Medulla oblongata (tissue), 1 donor: ENCODE data around the gene FOXJ2.
"Not testable (repeated sequence)": the region's sequence is repeated elsewhere in the genome, so short reads cannot be mapped to it uniquely, and the experiment has no call there.

ENCODE experiments used
- DNase-seq: peaks from one replicate; pipeline ENCODE4 v3.0.0-alpha.2; 2015; ENCODE audit errors: extremely low spot score

The FOXJ2 gene

DNA sequence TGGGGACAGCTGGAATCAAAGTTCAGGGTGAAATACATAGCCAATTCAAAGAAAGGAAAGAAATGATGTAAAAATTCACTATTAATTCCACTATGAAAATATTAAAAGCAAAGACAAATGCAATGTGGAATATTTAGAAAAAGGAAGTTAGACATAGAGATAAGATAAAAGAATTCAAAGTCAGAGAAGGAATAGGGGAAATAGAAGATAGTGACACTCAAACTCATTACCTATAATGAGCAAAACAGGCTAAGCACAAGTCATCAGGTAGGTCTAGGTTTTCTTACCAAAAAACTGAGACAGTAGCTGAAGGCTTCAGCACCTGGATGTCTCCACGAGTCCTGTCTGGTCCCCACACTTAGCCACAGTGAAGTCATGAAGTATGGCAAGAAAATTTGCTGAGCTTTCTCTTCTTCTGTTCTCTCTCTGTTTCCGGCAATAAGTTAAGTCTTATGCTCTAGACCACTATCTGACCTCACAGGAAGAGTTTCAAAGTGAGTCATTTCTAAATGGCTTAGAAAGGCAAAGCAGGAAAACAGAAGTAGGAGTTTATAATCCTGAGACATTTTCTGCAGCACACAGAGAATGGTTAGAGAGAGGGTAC is 33.6 kb downstream of the FOXJ2 start, which contains the start of gene C3AR1:
TSS of gene C3AR1 (minus strand) at position 369 of the 604 bp plus-strand sequence. CDS start 6,174 bp downstream, outside the sequence.
- DNase-seq = peak; percentile 82

DNA sequence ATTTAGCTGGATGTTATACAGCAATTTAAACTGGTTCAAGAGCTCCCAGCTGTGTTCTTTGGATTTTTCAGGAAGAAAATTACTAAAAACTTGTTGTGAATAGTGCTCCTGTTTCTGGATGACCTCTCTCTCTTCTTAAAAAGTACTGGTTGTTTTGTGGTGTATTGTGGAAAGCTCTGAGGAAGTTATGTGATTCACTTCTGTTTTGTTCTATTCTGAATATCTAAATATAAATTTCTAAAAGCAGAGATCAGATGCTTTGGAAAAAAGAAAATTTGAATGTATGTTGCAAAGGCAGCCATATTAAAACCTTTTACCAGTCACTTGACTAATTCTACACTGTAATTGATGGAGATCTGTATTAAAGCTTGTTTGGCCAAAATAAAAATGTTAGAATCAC is 37.1 kb downstream of the FOXJ2 start:
- DNase-seq = peak; percentile 51

DNA sequence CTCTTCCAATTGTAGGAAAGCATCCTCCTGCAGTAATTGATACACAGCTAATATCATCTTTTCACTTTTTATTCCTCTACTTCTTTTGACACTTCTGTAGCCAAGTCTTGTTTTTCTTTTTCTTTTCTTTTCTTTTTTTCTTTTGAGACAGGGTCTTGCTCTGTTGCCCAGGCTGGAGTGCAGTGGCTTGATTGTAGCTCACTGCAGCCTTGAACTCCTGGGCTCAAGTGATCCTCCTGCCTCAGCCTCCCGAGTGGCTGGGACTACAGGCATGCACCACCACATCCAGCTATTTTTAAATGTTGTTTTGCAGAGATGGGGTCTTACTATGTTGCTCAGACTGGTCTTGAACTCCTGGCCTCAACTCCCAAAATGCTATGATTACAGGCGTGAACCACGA is 39.3 kb downstream of the FOXJ2 start:
- DNase-seq = not testable (repeated sequence)

DNA sequence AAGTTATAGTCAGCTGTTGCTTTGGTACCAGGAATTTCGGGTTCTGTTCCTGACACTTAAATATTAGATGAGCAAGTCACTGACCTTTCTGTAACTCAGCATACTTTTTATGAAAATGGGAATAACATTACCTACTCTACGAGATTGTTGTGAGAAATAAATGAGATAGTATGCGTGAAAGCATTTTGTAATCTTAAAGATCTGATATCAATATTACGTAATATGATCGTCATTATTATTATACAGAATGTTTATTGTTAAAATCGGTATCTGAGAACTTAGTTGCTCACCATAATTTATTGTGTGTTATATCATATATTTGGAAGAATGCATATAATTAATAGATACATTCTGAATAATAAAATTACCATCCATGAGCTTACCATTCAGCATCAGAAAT is 43.4 kb downstream of the FOXJ2 start:
- no peak for DNase-seq

DNA sequence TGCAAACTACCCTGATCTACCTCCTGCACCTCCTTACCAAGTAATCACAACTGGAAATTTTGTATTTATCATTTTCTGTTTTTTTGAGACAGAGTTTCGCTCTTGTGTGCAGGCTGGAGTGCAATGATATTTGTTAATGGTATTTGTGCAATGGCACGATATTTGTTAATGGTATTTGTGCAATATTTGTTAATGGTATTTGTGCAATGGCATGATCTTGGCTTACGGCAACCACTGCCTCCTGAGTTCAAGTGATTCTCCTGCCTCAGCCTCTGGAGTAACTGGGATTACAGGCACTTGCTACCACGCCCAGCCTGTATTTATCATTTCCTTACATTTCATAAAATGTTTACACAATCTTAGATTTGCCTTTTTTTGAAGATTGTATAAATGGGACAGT is 43.9 kb downstream of the FOXJ2 start:
- no peak for DNase-seq

DNA sequence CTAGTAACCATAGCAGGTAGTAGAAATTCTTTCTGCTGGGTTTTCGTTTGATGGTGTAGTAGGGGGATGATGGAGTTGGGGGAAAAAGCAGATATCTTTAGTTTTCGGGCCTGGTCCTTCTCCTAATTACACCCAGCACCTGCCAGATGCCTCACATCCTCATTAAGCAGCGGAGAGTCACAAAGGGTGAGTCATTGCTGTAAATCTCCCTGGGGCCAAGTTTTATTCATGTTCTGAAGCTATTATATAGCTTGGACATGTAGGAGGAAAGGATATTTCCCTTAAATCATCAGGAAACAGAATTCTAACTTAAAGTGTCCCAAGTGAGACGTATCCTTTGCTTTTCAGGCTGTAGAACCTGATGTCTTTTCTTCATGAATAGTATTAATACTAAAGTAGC is 44.7 kb downstream of the FOXJ2 start:
- no peak for DNase-seq

DNA sequence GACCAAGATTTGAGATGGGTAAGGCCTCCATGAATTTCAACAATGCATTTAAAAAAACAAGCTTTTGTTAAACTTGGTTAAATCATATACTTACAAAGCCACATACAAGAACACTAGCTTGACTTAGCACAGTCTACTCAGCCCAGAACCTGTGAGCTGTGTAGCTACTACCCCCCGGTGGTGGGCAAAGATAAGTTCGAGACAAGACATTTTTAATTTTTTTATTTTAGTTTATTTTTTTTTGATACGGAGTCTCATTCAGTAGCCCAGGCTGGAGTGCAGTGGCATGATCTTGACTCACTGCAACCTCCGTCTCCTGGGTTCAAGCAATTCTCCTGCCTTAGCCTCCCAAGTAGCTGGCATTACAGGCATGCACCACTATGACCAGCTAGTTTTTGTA is 45.9 kb downstream of the FOXJ2 start:
- peak; percentile 72 for DNase-seq

DNA sequence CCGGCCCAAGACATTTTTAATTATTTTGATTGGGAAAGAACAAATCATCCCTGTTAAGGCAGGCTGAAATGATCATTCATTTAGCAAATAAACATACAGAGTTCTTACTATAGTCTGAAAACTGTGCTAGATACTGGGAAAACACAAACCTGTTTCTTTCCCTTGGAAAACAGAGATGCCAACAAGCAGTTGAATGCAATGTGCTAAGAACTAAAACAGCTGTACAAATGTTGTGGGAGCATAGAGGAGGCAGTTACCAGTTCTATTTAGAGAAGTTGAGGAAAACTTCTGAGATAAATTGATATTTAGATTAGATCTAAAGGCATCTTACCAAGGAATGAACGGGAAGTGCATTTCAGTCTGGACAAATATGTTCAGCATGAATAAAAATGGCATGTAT is 46.4 kb downstream of the FOXJ2 start:
- DNase-seq = no peak

DNA sequence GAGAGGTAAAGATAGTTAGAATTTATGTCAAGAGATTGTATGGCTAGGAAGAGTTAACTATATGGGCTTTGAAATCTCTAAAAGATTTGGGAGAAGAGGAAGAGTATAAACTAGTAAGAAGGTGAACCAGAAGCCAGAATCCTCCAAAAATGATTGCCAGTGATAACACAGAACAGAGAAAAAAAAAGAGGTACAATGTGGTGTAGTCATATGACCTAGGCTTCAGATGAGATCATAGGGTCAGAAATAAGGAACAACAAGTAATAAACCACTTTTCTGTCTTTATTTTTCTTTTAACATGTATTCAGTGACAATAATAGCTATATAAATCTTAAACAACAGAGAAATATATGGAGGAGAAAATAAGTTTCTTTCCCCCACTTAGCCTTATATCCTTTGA is 47.6 kb downstream of the FOXJ2 start:
- DNase-seq = peak; percentile 62

DNA sequence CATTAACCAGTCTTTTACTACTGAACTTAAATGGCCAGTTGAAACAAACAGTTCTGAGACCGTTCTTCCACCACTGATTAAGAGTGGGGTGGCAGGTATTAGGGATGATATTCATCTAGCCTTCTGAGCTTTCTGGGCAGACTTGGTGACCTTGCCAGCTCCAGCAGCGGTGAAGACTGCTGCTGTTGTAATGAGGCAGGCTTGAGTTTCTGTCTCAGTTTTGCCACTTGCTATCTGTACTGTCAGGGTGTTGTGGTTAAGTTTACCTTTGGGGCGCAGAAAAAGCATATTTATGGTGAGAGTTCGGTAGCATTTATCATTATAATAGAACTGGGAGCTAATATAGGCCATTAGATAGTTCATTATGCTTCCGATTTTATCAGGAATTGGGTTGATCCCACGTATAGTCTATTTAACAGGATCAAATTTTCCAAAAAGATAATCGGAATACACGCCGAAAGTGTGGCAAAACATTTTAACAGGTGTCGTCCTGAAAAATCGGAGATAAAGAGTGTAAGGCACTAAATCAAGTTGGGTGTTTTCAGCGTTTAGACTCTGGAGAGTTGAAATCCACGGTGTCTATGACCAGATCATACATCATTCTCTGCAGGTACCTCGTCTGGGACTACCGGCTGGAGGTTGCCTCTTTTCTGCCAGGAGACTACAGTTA is 48.9 kb downstream of the FOXJ2 start:
- DNase-seq = peak; percentile 45

DNA sequence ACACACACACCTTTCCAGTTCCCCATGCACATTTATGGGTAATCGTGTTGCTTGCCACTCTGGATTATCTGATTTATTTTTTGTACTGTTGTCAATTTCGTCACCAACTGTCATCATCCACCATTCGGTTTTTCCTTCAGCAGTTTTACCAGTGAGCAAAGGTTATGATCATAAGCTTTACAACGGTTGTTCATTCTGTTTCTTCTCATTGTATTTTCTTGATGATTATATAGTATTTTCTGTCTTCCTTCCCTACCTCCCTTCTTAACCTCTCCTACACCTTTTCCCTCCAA is 50.2 kb downstream of the FOXJ2 start:
- peak; percentile 10 for DNase-seq

DNA sequence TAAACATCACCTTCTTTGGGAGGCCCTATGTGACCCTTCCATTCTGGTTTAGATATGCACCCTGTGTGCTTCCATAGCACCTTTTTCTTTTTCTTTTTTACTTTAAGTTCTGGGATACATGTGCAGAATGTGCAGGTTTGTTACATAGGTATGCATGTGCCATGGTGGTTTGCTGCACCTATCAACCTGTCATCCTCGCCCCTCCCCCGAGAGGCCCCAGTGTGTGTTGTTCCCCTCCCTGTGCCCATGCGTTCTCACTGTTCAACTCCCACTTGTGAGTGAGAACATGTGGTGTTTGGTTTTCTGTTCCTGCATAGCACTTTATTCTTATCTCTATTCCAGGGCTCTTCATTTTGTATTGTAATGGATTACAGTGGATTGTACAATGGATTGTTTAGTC is 51.8 kb downstream of the FOXJ2 start:
- DNase-seq = not testable (repeated sequence)

DNA sequence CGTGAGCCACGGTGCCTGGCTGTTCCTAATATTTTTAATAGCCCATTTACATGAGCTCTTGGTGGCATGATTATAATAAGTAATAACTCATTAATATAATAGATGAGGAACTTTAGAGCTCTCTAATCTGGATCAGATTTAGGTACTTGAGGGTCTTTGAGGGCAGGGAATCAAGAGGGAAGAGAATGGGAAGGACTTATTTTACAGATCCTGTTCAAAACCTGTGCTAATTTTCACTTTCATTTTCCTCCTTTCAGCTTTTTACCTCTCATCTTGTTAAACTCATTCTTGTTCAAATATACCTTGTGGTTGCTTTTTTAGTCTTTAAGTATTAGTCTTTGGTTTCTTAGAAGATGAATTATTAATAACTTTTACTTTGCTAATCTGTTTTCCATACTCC is 55.1 kb downstream of the FOXJ2 start:
- DNase-seq = no peak

DNA sequence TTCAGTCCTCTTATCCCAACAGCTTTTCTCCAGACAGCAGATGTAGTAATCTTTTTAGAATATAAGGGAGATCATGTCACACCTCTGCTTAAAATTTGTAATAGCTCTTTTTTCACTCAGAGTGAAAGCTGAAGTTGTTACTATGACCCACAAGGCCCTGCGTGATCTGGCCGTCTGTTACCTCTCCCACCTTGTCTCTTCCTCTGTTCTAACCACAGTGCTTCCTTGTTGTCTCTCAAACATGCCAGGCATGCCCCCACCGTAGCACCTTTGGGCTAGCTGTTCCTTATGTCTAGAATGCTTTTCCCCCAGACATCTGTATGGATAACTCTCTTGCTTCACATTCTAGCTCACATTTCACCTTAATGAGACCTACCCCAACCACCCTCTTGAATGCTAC is 56.1 kb downstream of the FOXJ2 start:
- DNase-seq = no peak

DNA sequence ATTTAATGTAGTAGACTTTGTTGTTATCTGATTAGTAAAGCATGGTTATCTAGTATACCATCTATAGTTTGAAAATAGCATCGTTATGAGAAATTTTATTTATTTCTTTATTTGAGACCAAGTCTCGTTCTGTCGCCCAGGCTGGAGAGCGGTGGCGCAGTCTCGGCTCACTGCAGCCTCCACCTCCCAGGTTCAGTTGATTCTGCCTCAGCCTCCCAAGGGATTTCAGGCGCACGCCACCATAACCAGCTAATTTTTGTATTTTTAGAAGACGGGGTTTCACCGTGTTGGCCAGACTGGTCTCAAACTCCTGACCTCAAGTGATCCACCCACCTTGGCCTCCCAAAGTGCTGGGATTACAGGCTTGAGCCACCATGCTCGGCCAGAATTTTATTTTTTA is 56.8 kb downstream of the FOXJ2 start:
- DNase-seq = not testable (repeated sequence)

DNA sequence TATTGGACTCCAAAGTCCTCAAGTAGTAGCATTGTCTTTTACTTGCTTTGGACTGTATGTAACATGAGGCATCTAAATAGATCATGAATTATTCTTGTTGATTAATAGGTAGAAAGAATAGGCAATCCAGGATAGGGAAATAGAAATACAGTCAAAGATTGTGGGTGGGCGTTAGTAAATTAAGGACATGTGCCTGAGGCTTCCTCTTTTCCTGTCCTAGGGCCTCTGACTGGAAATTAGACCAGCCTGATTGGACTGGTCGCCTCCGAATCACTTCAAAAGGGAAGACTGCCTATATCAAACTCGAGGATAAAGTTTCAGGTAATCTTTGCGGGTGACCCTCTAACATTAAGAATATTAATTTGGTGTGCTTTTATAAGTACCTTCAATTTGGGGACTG is 57.2 kb downstream of the FOXJ2 start:
- DNase-seq = no peak

DNA sequence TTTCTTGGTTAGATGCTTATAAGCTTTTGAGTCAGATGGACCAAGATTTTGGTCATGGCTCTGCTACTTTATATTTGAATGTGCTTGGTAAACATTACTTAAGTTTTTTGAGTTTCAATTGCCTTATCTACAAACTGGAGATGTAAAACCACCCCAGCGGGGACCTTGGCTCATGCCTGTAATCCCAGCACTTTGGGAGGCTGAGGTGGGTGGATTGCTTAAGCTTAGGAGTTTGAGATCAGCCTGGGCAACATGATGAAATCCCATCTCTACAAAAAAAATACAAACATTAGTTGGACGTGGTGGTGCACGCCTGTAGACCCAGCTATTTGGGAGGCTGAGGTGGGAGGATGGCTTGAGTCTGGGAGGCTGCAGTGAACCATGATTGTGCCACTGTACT is 60.8 kb downstream of the FOXJ2 start:
- DNase-seq = no peak

DNA sequence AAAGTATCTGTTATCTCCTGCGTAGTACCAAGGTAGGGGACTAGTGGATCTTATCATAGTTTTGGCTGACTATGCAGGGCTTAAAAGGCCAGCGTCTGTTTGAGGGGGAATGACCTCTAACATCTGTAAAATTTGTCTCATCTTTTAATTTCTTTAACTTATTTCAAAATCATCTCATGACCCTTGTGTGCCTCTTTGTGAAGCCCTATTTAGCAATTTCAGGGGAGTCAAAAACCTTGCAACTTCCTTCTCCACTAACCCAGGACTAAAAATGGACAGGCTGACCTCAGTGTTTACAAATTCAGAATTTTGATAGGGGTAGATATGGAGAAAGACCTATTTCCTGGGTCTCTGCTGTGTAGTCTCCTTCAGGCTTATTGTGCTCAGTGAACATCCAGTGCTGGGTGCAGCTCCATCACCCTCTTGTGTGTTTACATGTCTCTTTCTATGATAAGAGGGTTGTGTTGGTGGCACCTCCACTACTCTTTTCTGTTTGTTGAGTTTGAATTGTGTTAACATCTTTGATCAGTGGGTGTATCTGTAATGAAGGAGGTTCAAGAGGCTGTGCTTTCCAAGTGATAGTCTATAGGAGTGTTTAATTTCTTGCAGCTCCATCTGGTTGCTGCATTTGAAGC is 63.9 kb downstream of the FOXJ2 start:
- DNase-seq = no peak

DNA sequence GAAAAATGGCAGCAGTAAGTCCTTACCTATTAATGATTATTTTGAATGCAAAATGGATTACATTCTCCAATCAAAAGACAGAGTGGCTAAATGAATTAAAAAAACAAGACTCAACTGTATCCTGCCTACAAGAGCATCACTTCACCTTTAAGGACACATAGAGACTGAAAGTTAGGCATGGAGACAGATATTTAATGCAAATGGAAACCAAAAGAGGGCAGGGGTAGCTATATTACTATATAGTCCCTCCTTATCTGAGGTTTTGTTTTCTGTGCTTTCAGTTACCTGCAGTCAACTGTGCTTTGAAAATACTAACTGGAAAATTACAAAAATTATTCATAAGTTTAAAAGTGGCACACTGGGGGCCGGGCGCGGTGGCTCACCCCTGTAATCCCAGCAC is 66.7 kb downstream of the FOXJ2 start:
- DNase-seq = no peak
